Measurements from ENCODE around the gene COQ4. TPM values are rescaled to one million over a fixed set of nuclear protein-coding genes. Genes with fewer than 3 reads are reported as not detected.

Gene COQ4
- polyA plus RNA-seq, 1 experiment = 19.0 TPM

DNA sequence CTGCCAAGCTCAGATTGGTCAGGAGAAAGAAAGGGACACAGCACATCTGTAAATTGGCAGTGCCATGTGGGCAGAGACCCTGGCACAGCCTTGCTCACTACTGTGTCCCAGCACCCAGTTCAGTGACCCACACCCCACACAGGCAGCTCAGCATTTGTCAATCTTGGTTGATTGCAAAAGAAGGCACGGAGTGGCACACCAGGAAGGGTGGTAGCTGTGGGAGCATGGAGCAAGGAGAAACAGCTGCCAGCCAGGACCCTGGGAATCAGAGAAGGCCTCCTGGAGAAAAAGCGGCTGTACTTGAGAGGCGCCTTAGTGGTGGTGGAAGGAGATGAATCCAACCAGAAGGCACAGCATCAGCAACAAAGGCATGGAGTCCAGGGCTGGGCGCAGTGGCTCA lies 21.2 kb downstream of the COQ4 start:
- Histone ChIP-seq H3K9me3 (ENCODE audit: control insufficient read depth, insufficient read depth, low read length) (no peaks in the 10 kb centered on the region), H3K4me3 (ENCODE audit: low read depth, low read length) (no peak overlapping the region), H3K27me3 (ENCODE audit: control insufficient read depth, insufficient read depth, low read length) (no peaks in the 10 kb centered on the region), H3K27ac (ENCODE audit: low read depth, low read length) (no peak overlapping the region)
- TF ChIP-seq, protein P1, sequence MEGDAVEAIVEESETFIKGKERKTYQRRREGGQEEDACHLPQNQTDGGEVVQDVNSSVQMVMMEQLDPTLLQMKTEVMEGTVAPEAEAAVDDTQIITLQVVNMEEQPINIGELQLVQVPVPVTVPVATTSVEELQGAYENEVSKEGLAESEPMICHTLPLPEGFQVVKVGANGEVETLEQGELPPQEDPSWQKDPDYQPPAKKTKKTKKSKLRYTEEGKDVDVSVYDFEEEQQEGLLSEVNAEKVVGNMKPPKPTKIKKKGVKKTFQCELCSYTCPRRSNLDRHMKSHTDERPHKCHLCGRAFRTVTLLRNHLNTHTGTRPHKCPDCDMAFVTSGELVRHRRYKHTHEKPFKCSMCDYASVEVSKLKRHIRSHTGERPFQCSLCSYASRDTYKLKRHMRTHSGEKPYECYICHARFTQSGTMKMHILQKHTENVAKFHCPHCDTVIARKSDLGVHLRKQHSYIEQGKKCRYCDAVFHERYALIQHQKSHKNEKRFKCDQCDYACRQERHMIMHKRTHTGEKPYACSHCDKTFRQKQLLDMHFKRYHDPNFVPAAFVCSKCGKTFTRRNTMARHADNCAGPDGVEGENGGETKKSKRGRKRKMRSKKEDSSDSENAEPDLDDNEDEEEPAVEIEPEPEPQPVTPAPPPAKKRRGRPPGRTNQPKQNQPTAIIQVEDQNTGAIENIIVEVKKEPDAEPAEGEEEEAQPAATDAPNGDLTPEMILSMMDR (IDR thresholded peaks at IDR 0.05; ENCODE audit: low read depth, low read length) = no peak
- no peak for DNase-seq (ENCODE audit: low read depth, low spot score)
- ChIA-PET POLR2A (no interaction called here), CTCF (interaction anchor here (1.5 kb wide), 1 partner anchor 49 kb away, joined by 8 read pairs; no protein-coding TSS in a partner anchor)

DNA sequence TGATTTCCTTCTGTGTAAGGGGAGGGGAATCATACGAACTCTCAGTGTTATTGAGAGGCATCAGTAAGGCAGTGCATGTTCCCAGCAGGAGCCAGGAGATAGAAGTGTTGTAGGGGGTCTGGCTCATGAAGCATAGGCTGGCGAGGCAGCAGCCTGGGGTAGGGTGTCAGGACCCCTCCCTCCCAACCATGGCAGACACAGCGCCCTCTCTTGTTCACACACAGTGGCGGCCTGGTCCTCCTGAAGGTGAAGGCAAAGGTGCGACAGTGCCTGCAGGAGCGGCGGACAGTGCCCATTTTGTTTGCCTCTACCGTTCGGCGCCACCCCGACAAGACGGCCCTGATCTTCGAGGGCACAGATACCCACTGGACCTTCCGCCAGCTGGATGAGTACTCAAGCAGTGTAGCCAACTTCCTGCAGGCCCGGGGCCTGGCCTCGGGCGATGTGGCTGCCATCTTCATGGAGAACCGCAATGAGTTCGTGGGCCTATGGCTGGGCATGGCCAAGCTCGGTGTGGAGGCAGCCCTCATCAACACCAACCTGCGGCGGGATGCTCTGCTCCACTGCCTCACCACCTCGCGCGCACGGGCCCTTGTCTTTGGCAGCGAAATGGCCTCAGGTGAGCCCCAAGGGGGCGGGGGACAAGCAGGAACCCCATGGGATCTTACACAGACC lies 22.4 kb downstream of the COQ4 start:
- Histone ChIP-seq H3K27ac (ENCODE audit: low read depth, low read length) (no peak overlapping the region), H3K27me3 (ENCODE audit: control insufficient read depth, insufficient read depth, low read length) (no peaks in the 10 kb centered on the region), H3K9me3 (ENCODE audit: control insufficient read depth, insufficient read depth, low read length) (no peaks in the 10 kb centered on the region), H3K4me3 (ENCODE audit: low read depth, low read length) (no peak overlapping the region)
- TF ChIP-seq, protein P1 (IDR thresholded peaks at IDR 0.05; ENCODE audit: low read depth, low read length) = no peak
- no peak for DNase-seq (ENCODE audit: low read depth, low spot score)
- ChIA-PET CTCF (no interaction called here), POLR2A (no interaction called here)

DNA sequence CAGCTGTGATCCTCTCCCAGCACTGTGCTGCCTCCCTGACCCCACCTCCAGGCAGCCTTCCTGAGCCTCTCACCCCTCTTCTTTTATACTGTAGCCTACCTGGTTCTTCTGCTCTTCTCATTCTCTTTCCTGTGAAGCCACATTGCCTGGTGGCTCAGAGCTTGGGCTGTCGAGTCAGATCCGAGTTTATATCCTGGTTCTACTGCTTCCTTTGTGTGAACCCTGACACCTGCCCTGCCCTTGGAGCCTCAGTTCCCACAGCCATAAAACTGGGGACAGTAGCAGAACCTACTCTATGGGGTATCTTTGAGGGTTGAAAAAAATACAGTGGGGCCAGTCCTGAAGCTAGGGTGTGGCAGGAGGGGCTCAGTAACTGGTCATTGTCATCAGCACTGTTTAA lies 26.5 kb downstream of the COQ4 start:
- TF ChIP-seq, protein P1 (IDR thresholded peaks at IDR 0.05; ENCODE audit: low read depth, low read length) = no peak
- ChIA-PET CTCF (interaction anchor here (1.1 to 1.5 kb wide), 3 partner anchors 9 to 54 kb away, joined by 3 to 5 read pairs (median 3); no protein-coding TSS in a partner anchor), POLR2A (no interaction called here)
- no peak overlapping the region for H3K27ac ChIP-seq (ENCODE audit: low read depth, low read length)
- no peak for DNase-seq (ENCODE audit: low read depth, low spot score)
- H3K27me3 ChIP-seq (ENCODE audit: control insufficient read depth, insufficient read depth, low read length) = no peaks in the 10 kb centered on the region
- no peak overlapping the region for H3K4me3 ChIP-seq (ENCODE audit: low read depth, low read length)
- H3K9me3 ChIP-seq (ENCODE audit: control insufficient read depth, insufficient read depth, low read length) = no peaks in the 10 kb centered on the region

DNA sequence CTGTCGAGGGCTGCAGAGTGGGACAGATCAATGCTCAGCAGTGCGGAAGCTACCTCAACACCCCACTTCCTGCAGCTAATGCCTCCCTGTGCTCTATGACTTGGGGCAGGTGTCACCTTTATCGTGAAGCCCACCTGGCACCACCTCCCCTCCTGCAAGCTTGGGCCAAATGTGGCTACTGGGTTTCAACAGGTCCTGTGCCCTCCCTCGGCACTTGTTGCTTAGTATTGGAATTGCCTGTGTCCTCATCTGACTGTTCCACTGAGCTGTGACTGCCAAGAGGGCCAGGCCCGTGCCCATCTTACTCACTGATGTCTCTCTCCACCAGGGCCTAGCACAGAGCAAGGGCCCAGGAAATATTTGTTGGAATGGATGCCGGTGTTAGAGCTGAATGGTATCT lies 27.1 kb downstream of the COQ4 start:
- POLR2A ChIA-PET = interaction anchor here (0.8 kb wide), 1 partner anchor 12 kb away, joined by 3 read pairs; no protein-coding TSS in a partner anchor
- CTCF ChIA-PET = interaction anchor here (1.1 to 2.8 kb wide), 4 partner anchors 9 to 55 kb away, joined by 3 to 7 read pairs (median 4); no protein-coding TSS in a partner anchor
- TF ChIP-seq, protein P1 (IDR thresholded peaks at IDR 0.05; ENCODE audit: low read depth, low read length) = no peak
- no peaks in the 10 kb centered on the region for H3K27me3 ChIP-seq (ENCODE audit: control insufficient read depth, insufficient read depth, low read length)
- no peak for DNase-seq (ENCODE audit: low read depth, low spot score)
- H3K4me3 ChIP-seq (ENCODE audit: low read depth, low read length) = no peak overlapping the region
- H3K9me3 ChIP-seq (ENCODE audit: control insufficient read depth, insufficient read depth, low read length) = no peaks in the 10 kb centered on the region
- no peak overlapping the region for H3K27ac ChIP-seq (ENCODE audit: low read depth, low read length)

DNA sequence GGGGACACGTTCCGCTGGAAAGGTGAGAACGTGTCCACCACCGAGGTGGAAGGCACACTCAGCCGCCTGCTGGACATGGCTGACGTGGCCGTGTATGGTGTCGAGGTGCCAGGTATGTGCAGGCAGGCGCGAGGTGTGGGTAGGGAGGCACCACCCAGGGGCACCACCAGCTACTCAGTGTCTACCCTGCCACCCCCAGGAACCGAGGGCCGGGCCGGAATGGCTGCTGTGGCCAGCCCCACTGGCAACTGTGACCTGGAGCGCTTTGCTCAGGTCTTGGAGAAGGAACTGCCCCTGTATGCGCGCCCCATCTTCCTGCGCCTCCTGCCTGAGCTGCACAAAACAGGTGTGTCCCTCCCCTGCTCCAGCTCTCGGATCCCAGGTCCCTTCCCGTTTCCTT lies 32.8 kb downstream of the COQ4 start:
- Histone ChIP-seq H3K9me3 (ENCODE audit: control insufficient read depth, insufficient read depth, low read length) (no peaks in the 10 kb centered on the region), H3K27ac (ENCODE audit: low read depth, low read length) (no peak overlapping the region), H3K4me3 (ENCODE audit: low read depth, low read length) (no peak overlapping the region), H3K27me3 (ENCODE audit: control insufficient read depth, insufficient read depth, low read length) (no peaks in the 10 kb centered on the region)
- TF ChIP-seq, protein P1 (IDR thresholded peaks at IDR 0.05; ENCODE audit: low read depth, low read length) = no peak
- ChIA-PET CTCF (interaction anchor here (0.9 to 1.8 kb wide), 2 partner anchors 14 to 16 kb away, joined by 4 to 5 read pairs; partner anchors contain the start of gene URM1), POLR2A (interaction anchor here (0.5 kb wide), 1 partner anchor 60 kb away, joined by 3 read pairs; no protein-coding TSS in a partner anchor)
- no peak for DNase-seq (ENCODE audit: low read depth, low spot score)

Data from AG04450 (cell line).